IMR-90 (cell line): ENCODE measurements around the gene IL16.

Experiments used
- BHLHE40 ChIP-seq: fragments of 150-350 bp; IDR thresholded peaks from 2 replicates; pipeline ENCODE4 v1.6.1; 2016; ENCODE audit warnings: mild to moderate bottlenecking, low read depth, low read length
- CEBPB ChIP-seq: IDR thresholded peaks from 2 replicates; pipeline ENCODE4 v1.6.1; 2012; ENCODE audit warnings: low read depth, low read length, improper control_type of control experiment
- FOS ChIP-seq: fragments of 150-350 bp; IDR thresholded peaks from 2 replicates; pipeline ENCODE4 v1.6.1; 2016; ENCODE audit warnings: low read depth, low read length
- MXI1 ChIP-seq: IDR thresholded peaks from 2 replicates; pipeline ENCODE4 v1.6.1; 2012; ENCODE audit warnings: low read depth, mild to moderate bottlenecking, low read length, moderate library complexity, borderline replicate concordance
- NFE2L2 ChIP-seq: fragments of 150-350 bp; IDR thresholded peaks from 2 replicates; pipeline ENCODE4 v1.6.1; 2016; ENCODE audit warnings: low read depth, mild to moderate bottlenecking, low read length
- POLR2A ChIP-seq: IDR thresholded peaks from 2 replicates; pipeline ENCODE4 v1.6.1; 2012; ENCODE audit warnings: mild to moderate bottlenecking, low read depth, low read length
- RAD21 ChIP-seq: IDR thresholded peaks from 2 replicates; pipeline ENCODE4 v1.6.1; 2012; ENCODE audit warnings: low read length, improper control_type of control experiment
- SMC3 ChIP-seq: fragments of 150-350 bp; IDR thresholded peaks from 2 replicates; pipeline ENCODE4 v1.6.1; 2016; ENCODE audit warnings: low read depth, mild to moderate bottlenecking, antibody characterized with exemption, low read length, moderate library complexity
- TF ChIP-seq, protein P1 (sequence below): conservative IDR thresholded peaks from 2 replicates; pipeline ENCODE4 v1.5.1; 2012; ENCODE audit warnings: mild to moderate bottlenecking, low read depth, low read length, improper control_type of control experiment
- TF ChIP-seq, protein P2 (sequence below): fragments of 150-350 bp; IDR thresholded peaks from 2 replicates; pipeline ENCODE4 v1.6.1; 2017; ENCODE audit warnings: mild to moderate bottlenecking, antibody characterized with exemption, low read length, low read depth

DNA sequence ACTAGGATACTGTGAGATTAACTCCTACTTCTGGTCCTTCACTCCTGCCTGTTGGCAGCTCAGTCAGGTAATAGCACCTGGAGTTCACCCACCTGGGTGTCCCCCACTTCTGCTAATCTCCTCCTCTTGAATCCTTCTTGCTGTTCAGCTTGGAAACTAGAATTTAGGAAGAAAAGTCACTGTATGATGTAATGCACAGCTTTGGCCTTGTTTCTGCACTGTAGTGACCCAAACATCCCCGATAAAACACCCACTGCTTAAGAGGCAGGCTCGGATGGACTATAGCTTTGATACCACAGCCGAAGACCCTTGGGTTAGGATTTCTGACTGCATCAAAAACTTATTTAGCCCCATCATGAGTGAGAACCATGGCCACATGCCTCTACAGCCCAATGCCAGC is 102.5 kb downstream of the IL16 start:
- TF ChIP-seq, protein P1, sequence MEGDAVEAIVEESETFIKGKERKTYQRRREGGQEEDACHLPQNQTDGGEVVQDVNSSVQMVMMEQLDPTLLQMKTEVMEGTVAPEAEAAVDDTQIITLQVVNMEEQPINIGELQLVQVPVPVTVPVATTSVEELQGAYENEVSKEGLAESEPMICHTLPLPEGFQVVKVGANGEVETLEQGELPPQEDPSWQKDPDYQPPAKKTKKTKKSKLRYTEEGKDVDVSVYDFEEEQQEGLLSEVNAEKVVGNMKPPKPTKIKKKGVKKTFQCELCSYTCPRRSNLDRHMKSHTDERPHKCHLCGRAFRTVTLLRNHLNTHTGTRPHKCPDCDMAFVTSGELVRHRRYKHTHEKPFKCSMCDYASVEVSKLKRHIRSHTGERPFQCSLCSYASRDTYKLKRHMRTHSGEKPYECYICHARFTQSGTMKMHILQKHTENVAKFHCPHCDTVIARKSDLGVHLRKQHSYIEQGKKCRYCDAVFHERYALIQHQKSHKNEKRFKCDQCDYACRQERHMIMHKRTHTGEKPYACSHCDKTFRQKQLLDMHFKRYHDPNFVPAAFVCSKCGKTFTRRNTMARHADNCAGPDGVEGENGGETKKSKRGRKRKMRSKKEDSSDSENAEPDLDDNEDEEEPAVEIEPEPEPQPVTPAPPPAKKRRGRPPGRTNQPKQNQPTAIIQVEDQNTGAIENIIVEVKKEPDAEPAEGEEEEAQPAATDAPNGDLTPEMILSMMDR, result no peak
- TF ChIP-seq FOS, result no peak
- TF ChIP-seq SMC3, result no peak
- no peak for TF ChIP-seq POLR2A
- no peak for TF ChIP-seq BHLHE40
- no peak for TF ChIP-seq MXI1
- TF ChIP-seq, protein P2, sequence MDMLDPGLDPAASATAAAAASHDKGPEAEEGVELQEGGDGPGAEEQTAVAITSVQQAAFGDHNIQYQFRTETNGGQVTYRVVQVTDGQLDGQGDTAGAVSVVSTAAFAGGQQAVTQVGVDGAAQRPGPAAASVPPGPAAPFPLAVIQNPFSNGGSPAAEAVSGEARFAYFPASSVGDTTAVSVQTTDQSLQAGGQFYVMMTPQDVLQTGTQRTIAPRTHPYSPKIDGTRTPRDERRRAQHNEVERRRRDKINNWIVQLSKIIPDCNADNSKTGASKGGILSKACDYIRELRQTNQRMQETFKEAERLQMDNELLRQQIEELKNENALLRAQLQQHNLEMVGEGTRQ, result no peak
- TF ChIP-seq RAD21, result no peak
- no peak for TF ChIP-seq CEBPB
- no peak for TF ChIP-seq NFE2L2
